HepG2 (cell line): Measurements from ENCODE around the gene ITGA7. TPM values are rescaled to one million over a fixed set of nuclear protein-coding genes. Genes with fewer than 3 reads are reported as not detected.

Experiments used
- EEA1 ChIP-seq: sonication (generic); formaldehyde crosslinking; IDR thresholded peaks from 2 replicates; pipeline ENCODE4 v1.5.1; 2020; ENCODE audit warnings: mild to moderate bottlenecking, missing genetic modification reagents, borderline replicate concordance
- FOXA1 ChIP-seq, 2 experiments: fragments of 450-650 bp in 1 of 2; sonication (generic) in 1 of 2; formaldehyde crosslinking in 1 of 2; IDR thresholded peaks; 2 replicates each; pipeline versions ENCODE4 v1.4.0 to v1.6.1; 2016 to 2020; ENCODE audit warnings: missing genetic modification reagents in 1 of 2
- GABPA ChIP-seq, 2 experiments: IDR thresholded peaks; 2 replicates each; pipeline ENCODE4 v1.6.1; 2011 to 2016; ENCODE audit warnings: low read depth in 2 of 2, low read length in 1 of 2, missing biosample characterization in 1 of 2, missing genetic modification characterization in 1 of 2
- GATAD2A ChIP-seq: IDR thresholded peaks from 2 replicates; pipeline ENCODE4 v1.6.1; 2016
- GTF2F1 ChIP-seq: fragments of 150-350 bp; IDR thresholded peaks from 2 replicates; pipeline ENCODE4 v1.6.1; 2014; ENCODE audit warnings: low read length
- HOMEZ ChIP-seq: IDR thresholded peaks from 2 replicates; pipeline ENCODE4 v1.6.1; 2016; ENCODE audit warnings: low read depth
- MXD4 ChIP-seq: IDR thresholded peaks from 2 replicates; pipeline ENCODE4 v1.6.1; 2016; ENCODE audit warnings: mild to moderate bottlenecking, missing biosample characterization, missing genetic modification reagents
- NFKBIZ ChIP-seq: IDR thresholded peaks from 2 replicates; pipeline ENCODE4 v1.6.1; 2018; ENCODE audit warnings: missing genetic modification reagents, missing compliant biosample characterization
- NFRKB ChIP-seq: fragments of 450-650 bp; IDR thresholded peaks from 2 replicates; pipeline ENCODE4 v1.6.1; 2017
- NR0B2 ChIP-seq: sonication (generic); formaldehyde crosslinking; IDR thresholded peaks from 2 replicates; pipeline ENCODE4 v1.4.0; 2020; ENCODE audit warnings: mild to moderate bottlenecking, missing genetic modification reagents
- SMYD3 ChIP-seq: sonication (generic); formaldehyde crosslinking; IDR thresholded peaks from 2 replicates; pipeline ENCODE4 v1.8.1; 2023; ENCODE audit warnings: mild to moderate bottlenecking, missing genetic modification reagents
- SNAI1 ChIP-seq: sonication (generic); formaldehyde crosslinking; IDR thresholded peaks from 2 replicates; pipeline ENCODE4 v1.5.0; 2020; ENCODE audit warnings: mild to moderate bottlenecking, missing genetic modification reagents, borderline replicate concordance
- SNAPC2 ChIP-seq: sonication (generic); formaldehyde crosslinking; IDR thresholded peaks from 2 replicates; pipeline ENCODE4 v1.8.1; 2022; ENCODE audit warnings: mild to moderate bottlenecking, missing genetic modification reagents
- SP140L ChIP-seq: sonication (generic); formaldehyde crosslinking; IDR thresholded peaks from 2 replicates; pipeline ENCODE4 v1.4.0; 2020; ENCODE audit warnings: missing genetic modification reagents, borderline replicate concordance
- SP5 ChIP-seq: IDR thresholded peaks from 2 replicates; pipeline ENCODE4 v1.6.1; 2016; ENCODE audit warnings: low read depth, borderline replicate concordance
- TEAD3 ChIP-seq: optimal IDR thresholded peaks from 2 replicates; pipeline ENCODE3; 2016; ENCODE audit warnings: borderline replicate concordance
- ZC3H13 ChIP-seq: sonication (generic); formaldehyde crosslinking; IDR thresholded peaks from 2 replicates; pipeline ENCODE4 v1.8.1; 2023; ENCODE audit warnings: mild to moderate bottlenecking, missing genetic modification reagents, moderate library complexity
- ZMYM2 ChIP-seq: sonication (generic); formaldehyde crosslinking; IDR thresholded peaks from 2 replicates; pipeline ENCODE4 v1.8.0; 2022; ENCODE audit warnings: mild to moderate bottlenecking, missing genetic modification reagents
- ZNF263 ChIP-seq: sonication (generic); formaldehyde crosslinking; IDR thresholded peaks from 2 replicates; pipeline ENCODE4 v1.4.0; 2020; ENCODE audit warnings: missing genetic modification reagents
- ZNF572 ChIP-seq: sonication (generic); formaldehyde crosslinking; IDR thresholded peaks from 2 replicates; pipeline ENCODE4 v1.5.1; 2020; ENCODE audit warnings: mild to moderate bottlenecking, missing genetic modification reagents
- ZNF709 ChIP-seq: sonication (generic); formaldehyde crosslinking; IDR thresholded peaks from 2 replicates; pipeline ENCODE4 v1.5.0; 2020; ENCODE audit warnings: mild to moderate bottlenecking, missing genetic modification reagents
- ZNF740 ChIP-seq: sonication (generic); formaldehyde crosslinking; IDR thresholded peaks from 2 replicates; pipeline ENCODE4 v1.4.0; 2020; ENCODE audit warnings: missing genetic modification reagents
- ZNF839 ChIP-seq: sonication (generic); formaldehyde crosslinking; IDR thresholded peaks from 2 replicates; pipeline ENCODE4 v1.4.0; 2020; ENCODE audit warnings: missing genetic modification reagents, mild to moderate bottlenecking, borderline replicate concordance
- polyA plus RNA-seq, 8 experiments: library from polyadenylated mRNA; depleted of rRNA in 3 of 8; stranded (reverse) in 7 of 8; unstranded in 1 of 8; fragments of >200 nt; fragmentation: Illumina TruSeq in 4 of 8; extraction: Trizol in 4 of 8; gene quantifications; 2 replicates each; pipeline versions ENCODE4 v1.2.1 to v1.2.3, GENCODE V29; 2011 to 2016; ENCODE audit warnings: low read depth in 4 of 8, missing spikeins in 1 of 8, mixed read lengths in 1 of 8; ENCODE audit not compliant: insufficient read depth in 1 of 8
- total RNA-seq, 5 experiments: library from RNA; depleted of rRNA; stranded (reverse); fragments of >200 nt; fragmentation: Illumina TruSeq; extraction: Trizol; gene quantifications; 2 replicates each; pipeline ENCODE4 v1.2.3, GENCODE V29; 2016; ENCODE audit warnings: low read depth in 1 of 5
- TF ChIP-seq, protein P1 (sequence below): sonication (generic); formaldehyde crosslinking; IDR thresholded peaks from 2 replicates; pipeline ENCODE4 v1.8.0; 2023; ENCODE audit warnings: mild to moderate bottlenecking, missing genetic modification reagents
- TF ChIP-seq, protein P2 (sequence below): sonication (generic); formaldehyde crosslinking; IDR thresholded peaks from 2 replicates; pipeline ENCODE4 v1.5.1; 2020; ENCODE audit warnings: missing genetic modification reagents, mild to moderate bottlenecking, borderline replicate concordance
- TF ChIP-seq, protein P3 (sequence below): sonication (generic); formaldehyde crosslinking; IDR thresholded peaks from 2 replicates; pipeline ENCODE4 v1.9.0; 2021; ENCODE audit warnings: missing genetic modification reagents, mild to moderate bottlenecking, borderline replicate concordance

The ITGA7 gene
- total and polyA plus RNA-seq, 2 of the 13 experiments (the other 11 are each of a cell fraction or from before 2014, with no cell fraction given): 0.65 to 0.75 TPM

GRCh38 chr12:55681142-55682077, 26.3 kb downstream of the ITGA7 start (continued):
- TF ChIP-seq, protein P1, sequence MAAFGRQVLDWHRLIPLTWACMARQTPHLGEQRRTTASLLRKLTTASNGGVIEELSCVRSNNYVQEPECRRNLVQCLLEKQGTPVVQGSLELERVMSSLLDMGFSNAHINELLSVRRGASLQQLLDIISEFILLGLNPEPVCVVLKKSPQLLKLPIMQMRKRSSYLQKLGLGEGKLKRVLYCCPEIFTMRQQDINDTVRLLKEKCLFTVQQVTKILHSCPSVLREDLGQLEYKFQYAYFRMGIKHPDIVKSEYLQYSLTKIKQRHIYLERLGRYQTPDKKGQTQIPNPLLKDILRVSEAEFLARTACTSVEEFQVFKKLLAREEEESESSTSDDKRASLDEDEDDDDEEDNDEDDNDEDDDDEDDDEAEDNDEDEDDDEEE (CRISPR knock-in tag): no peak
- TF ChIP-seq, protein P2, sequence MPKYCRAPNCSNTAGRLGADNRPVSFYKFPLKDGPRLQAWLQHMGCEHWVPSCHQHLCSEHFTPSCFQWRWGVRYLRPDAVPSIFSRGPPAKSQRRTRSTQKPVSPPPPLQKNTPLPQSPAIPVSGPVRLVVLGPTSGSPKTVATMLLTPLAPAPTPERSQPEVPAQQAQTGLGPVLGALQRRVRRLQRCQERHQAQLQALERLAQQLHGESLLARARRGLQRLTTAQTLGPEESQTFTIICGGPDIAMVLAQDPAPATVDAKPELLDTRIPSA (CRISPR knock-in tag): no peak
- TF ChIP-seq EEA1 (CRISPR knock-in tag) (no peak), GTF2F1 (no peak), HOMEZ (CRISPR knock-in tag) (peak; percentile 22; the same call in 1 of the 2 replicates), ZMYM2 (CRISPR knock-in tag) (no peak), GABPA (IDR thresholded peaks at IDR 0.05; ENCODE audit: low read depth, low read length) (no peak), GABPA (CRISPR knock-in tag; IDR thresholded peaks at IDR 0.05; ENCODE audit: low read depth) (peak; percentile 39; the same call in 1 of the 2 replicates), ZNF740 (CRISPR knock-in tag) (no peak), NR0B2 (CRISPR knock-in tag) (no peak), SMYD3 (CRISPR knock-in tag) (no peak), SP5 (CRISPR knock-in tag) (no peak; the same call in 1 of the 2 replicates), SNAI1 (CRISPR knock-in tag) (no peak), ZNF839 (CRISPR knock-in tag) (no peak), ZC3H13 (CRISPR knock-in tag) (no peak), FOXA1 (IDR thresholded peaks at IDR 0.05) (no peak), FOXA1 (CRISPR knock-in tag; IDR thresholded peaks at IDR 0.05) (peak; percentile 30; the same call in 1 of the 2 replicates), GATAD2A (CRISPR knock-in tag) (peak; percentile 80), NFKBIZ (CRISPR knock-in tag) (0 out of 2 replicates have a peak, but pooled peaks have one; percentile 55), SNAPC2 (no peak), ZNF709 (CRISPR knock-in tag) (no peak), MXD4 (CRISPR knock-in tag) (no peak), ZNF572 (CRISPR knock-in tag) (no peak), NFRKB (no peak), ZNF263 (CRISPR knock-in tag) (no peak), TEAD3 (peak; percentile 92), SP140L (no peak)
- TF ChIP-seq, protein P3, sequence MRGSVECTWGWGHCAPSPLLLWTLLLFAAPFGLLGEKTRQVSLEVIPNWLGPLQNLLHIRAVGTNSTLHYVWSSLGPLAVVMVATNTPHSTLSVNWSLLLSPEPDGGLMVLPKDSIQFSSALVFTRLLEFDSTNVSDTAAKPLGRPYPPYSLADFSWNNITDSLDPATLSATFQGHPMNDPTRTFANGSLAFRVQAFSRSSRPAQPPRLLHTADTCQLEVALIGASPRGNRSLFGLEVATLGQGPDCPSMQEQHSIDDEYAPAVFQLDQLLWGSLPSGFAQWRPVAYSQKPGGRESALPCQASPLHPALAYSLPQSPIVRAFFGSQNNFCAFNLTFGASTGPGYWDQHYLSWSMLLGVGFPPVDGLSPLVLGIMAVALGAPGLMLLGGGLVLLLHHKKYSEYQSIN (CRISPR knock-in tag): no peak
